Measurements from ENCODE around the gene ESPN.

The ESPN gene

GRCh38 chr1:6385488-6386191 lies 38.9 kb upstream of the ESPN start:
- DNase-seq, result no peak
- intact Hi-C loops (cut with DNase I; ENCODE audit: low total_unique reads), result loop anchor here (2.0 kb wide), 1 partner anchor 19 kb away; no protein-coding TSS in a partner anchor
- no peaks in the 10 kb centered on the region for H3K36me3 ChIP-seq
- no peak overlapping the region for H3K4me3 ChIP-seq
- H3K27me3 ChIP-seq, result no peaks in the 10 kb centered on the region
- peaks cover 0 to 8% (median 0%) of the 10 kb centered on the region in 4 donors for H3K4me1 ChIP-seq
- no peaks in the 10 kb centered on the region for H3K9me3 ChIP-seq
- no peak overlapping the region for H3K27ac ChIP-seq
- no peak for TF ChIP-seq CTCF (IDR thresholded peaks at IDR 0.05)

GRCh38 chr1:6386371-6386949 lies 38.1 kb upstream of the ESPN start:
- intact Hi-C loops (cut with DNase I; ENCODE audit: low total_unique reads), result loop anchor here (2.0 kb wide), 1 partner anchor 20 kb away; no protein-coding TSS in a partner anchor
- Histone ChIP-seq H3K4me1 (peaks cover 0 to 8% (median 0%) of the 10 kb centered on the region in 4 donors), H3K4me3 (no peak overlapping the region), H3K36me3 (no peaks in the 10 kb centered on the region), H3K27me3 (no peaks in the 10 kb centered on the region), H3K9me3 (no peaks in the 10 kb centered on the region), H3K27ac (no peak overlapping the region)
- no peak for TF ChIP-seq CTCF (IDR thresholded peaks at IDR 0.05)
- no peak for DNase-seq

GRCh38 chr1:6389971-6390370 lies 34.6 kb upstream of the ESPN start:
- no peak for DNase-seq
- Histone ChIP-seq H3K27ac (no peak overlapping the region), H3K4me3 (no peak overlapping the region), H3K36me3 (no peaks in the 10 kb centered on the region), H3K9me3 (no peaks in the 10 kb centered on the region), H3K4me1 (peaks cover 0 to 21% (median 15%) of the 10 kb centered on the region in 4 donors), H3K27me3 (no peaks in the 10 kb centered on the region)
- no peak for TF ChIP-seq CTCF (IDR thresholded peaks at IDR 0.05)
- intact Hi-C loops (cut with DNase I; ENCODE audit: low total_unique reads), result loop anchor here (5.0 kb wide), 1 partner anchor 398 kb away; the partner anchor contains the start of gene NPHP4

- Histone ChIP-seq H3K4me3 (peak overlapping the region; percentile 58 to 73), H3K27me3 (no peaks in the 10 kb centered on the region), H3K9me3 (no peaks in the 10 kb centered on the region), H3K36me3 (no peaks in the 10 kb centered on the region), H3K27ac (no peak overlapping the region), H3K4me1 (peaks cover 0 to 18% (median 12%) of the 10 kb centered on the region in 4 donors)
- DNase-seq, result no peak
- no peak for TF ChIP-seq CTCF (IDR thresholded peaks at IDR 0.05)
- intact Hi-C loops (cut with DNase I; ENCODE audit: low total_unique reads), result loop anchor here (2.0 to 5.0 kb wide), 2 partner anchors 193 to 400 kb away; partner anchors contain the start of genes NPHP4 and RPL22
Measured at GRCh38 chr1:6391951-6392808, 32.4 kb upstream of the ESPN start.

- intact Hi-C loops (cut with DNase I; ENCODE audit: low total_unique reads), result loop anchor here (2.0 to 5.0 kb wide), 2 partner anchors 194 to 401 kb away; partner anchors contain the start of genes NPHP4 and RPL22
- peak overlapping the region; percentile 92 to 97 for H3K27ac ChIP-seq
- DNase-seq, result no peak
- no peaks in the 10 kb centered on the region for H3K36me3 ChIP-seq
- no peak for TF ChIP-seq CTCF (IDR thresholded peaks at IDR 0.05)
- no peaks in the 10 kb centered on the region for H3K9me3 ChIP-seq
- peak overlapping the region; percentile 58 to 73 for H3K4me3 ChIP-seq
- no peaks in the 10 kb centered on the region for H3K27me3 ChIP-seq
- H3K4me1 ChIP-seq, result peaks cover 0 to 18% (median 12%) of the 10 kb centered on the region in 4 donors
Measured at GRCh38 chr1:6392809-6393399, 31.7 kb upstream of the ESPN start.
